Endothelial cell of umbilical vein (primary cell): ENCODE data around the gene PRIMA1. TPM values are rescaled to one million over a fixed set of nuclear protein-coding genes. Genes with fewer than 3 reads are reported as not detected.

Experiments used
- BruUV-seq: library from RNA; stranded (reverse); fragments of 400-500 nt; replicated peaks from 2 replicates; lab custom pipeline; 2021; lab: Mats Ljungman, UMichigan
- CTCF ChIA-PET: fragments of 300-600, 350-600 bp; sonication (Branson Sonifier 250); formaldehyde crosslinking; loops from one replicate; lab custom pipeline; 2021; ENCODE audit warnings: antibody characterized with exemption, inconsistent platforms; lab: Charles Lee
- POLR2A ChIA-PET: fragments of 300-600, 350-600 bp; sonication (Branson Sonifier 250); formaldehyde crosslinking; loops from one replicate; lab custom pipeline; 2021; ENCODE audit warnings: antibody characterized with exemption, inconsistent platforms; lab: Charles Lee
- DNase-seq: peaks from one replicate; pipeline ENCODE4 v3.0.0-alpha.2; 2011; ENCODE audit warnings: low read depth, low spot score
- FAIRE-seq: peaks from 2 replicates; lab custom pipeline; 2011; peaks lifted over from hg19 to GRCh38; lab: Jason Lieb, UNC
- H2AFZ ChIP-seq: 2 replicates; pipeline ENCODE4 v1.6.0; 2012; ENCODE audit warnings: low read depth, low read length, control low read depth, inconsistent platforms
- H3K27ac ChIP-seq: 2 replicates; pipeline ENCODE4 v1.5.1; 2011; ENCODE audit warnings: low read depth, mild to moderate bottlenecking, control low read depth, low read length, moderate library complexity; ENCODE audit not compliant: insufficient read depth
- H3K27me3 ChIP-seq, 2 experiments: 2 replicates each; pipeline versions ENCODE4 v1.6.0 to v1.6.1; 2011; ENCODE audit warnings: low read length in 2 of 2, mixed read lengths in 1 of 2; ENCODE audit not compliant: control insufficient read depth in 2 of 2, insufficient read depth in 2 of 2
- H3K36me3 ChIP-seq, 2 experiments: 2 replicates in 1 of 2; 3 replicates in 1 of 2; pipeline ENCODE4 v1.5.1; 2011; ENCODE audit warnings: low read length in 2 of 2, mild to moderate bottlenecking in 1 of 2, moderate library complexity in 1 of 2; ENCODE audit not compliant: control insufficient read depth in 2 of 2, insufficient read depth in 2 of 2; ENCODE audit errors: extremely low read depth in 1 of 2
- H3K4me1 ChIP-seq: 3 replicates; pipeline ENCODE4 v1.5.1; 2011; ENCODE audit warnings: mild to moderate bottlenecking, low read length; ENCODE audit not compliant: control insufficient read depth, insufficient read depth; ENCODE audit errors: extremely low read depth
- H3K4me2 ChIP-seq: 2 replicates; pipeline ENCODE4 v1.6.1; 2011; ENCODE audit warnings: low read length, control low read depth, mixed read lengths; ENCODE audit not compliant: insufficient read depth
- H3K4me3 ChIP-seq, 3 experiments: fragments of 200-600 bp in 1 of 3; sonication (generic), shearing (Covaris generic) in 1 of 3; replicated peaks in 1 of 3; 2 replicates each; pipeline ENCODE4 v1.5.1; 2011 to 2016; ENCODE audit warnings: control low read depth in 3 of 3, low read length in 3 of 3, mild to moderate bottlenecking in 2 of 3, inconsistent platforms in 1 of 3, low read depth in 1 of 3, moderate library complexity in 1 of 3; ENCODE audit not compliant: insufficient read depth in 1 of 3
- H3K79me2 ChIP-seq: 2 replicates; pipeline ENCODE4 v1.6.0; 2012; ENCODE audit warnings: low read length, inconsistent platforms; ENCODE audit not compliant: control insufficient read depth, insufficient read depth
- H3K9ac ChIP-seq: replicated peaks from 2 replicates; pipeline ENCODE3; 2011; ENCODE audit warnings: low read length, control low read depth; ENCODE audit not compliant: insufficient read depth; ENCODE audit errors: extremely low read depth
- H3K9me1 ChIP-seq: replicated peaks from 3 replicates; pipeline ENCODE4 v1.6.0; 2011; ENCODE audit warnings: mild to moderate bottlenecking, low read length; ENCODE audit not compliant: control insufficient read depth, insufficient read depth; ENCODE audit errors: extremely low read depth
- H3K9me3 ChIP-seq: replicated peaks from 2 replicates; pipeline ENCODE4 v1.5.1; 2012; ENCODE audit warnings: low read length, inconsistent platforms; ENCODE audit not compliant: control insufficient read depth, insufficient read depth
- H4K20me1 ChIP-seq: replicated peaks from 2 replicates; pipeline ENCODE3; 2011; ENCODE audit warnings: mild to moderate bottlenecking, low read length; ENCODE audit not compliant: control insufficient read depth, insufficient read depth; ENCODE audit errors: extremely low read depth
- CTCF ChIP-seq, 2 donors: IDR thresholded peaks; 1 replicate in 1 of 2; 2 replicates in 1 of 2; pipeline ENCODE4 v1.5.1; 2011; ENCODE audit warnings: low read length in 2 of 2, mild to moderate bottlenecking in 2 of 2, moderate library complexity in 2 of 2, control low read depth in 1 of 2, inconsistent platforms in 1 of 2, low read depth in 1 of 2; ENCODE audit not compliant: insufficient read depth in 1 of 2; ENCODE audit errors: extremely low read depth in 1 of 2
- EZH2 ChIP-seq: IDR thresholded peaks from 2 replicates; pipeline ENCODE4 v1.6.1; 2012; ENCODE audit warnings: borderline replicate concordance, low read depth, mild to moderate bottlenecking, moderate library complexity, low read length, inconsistent platforms; ENCODE audit not compliant: severe bottlenecking
- FOS ChIP-seq: IDR thresholded peaks from 2 replicates; pipeline ENCODE4 v1.6.1; 2011; ENCODE audit warnings: mild to moderate bottlenecking, low read length, moderate library complexity, borderline replicate concordance; ENCODE audit not compliant: insufficient read depth
- GATA2 ChIP-seq: IDR thresholded peaks from 2 replicates; pipeline ENCODE4 v1.7.0; 2011; ENCODE audit warnings: low read depth, mild to moderate bottlenecking, moderate library complexity, mixed read lengths, low read length; ENCODE audit not compliant: insufficient read length, insufficient read depth
- JUN ChIP-seq: IDR thresholded peaks from 2 replicates; pipeline ENCODE4 v1.6.1; 2011; ENCODE audit warnings: borderline replicate concordance, low read depth; ENCODE audit not compliant: insufficient read length, insufficient read depth
- MAX ChIP-seq: IDR thresholded peaks from 2 replicates; pipeline ENCODE4 v1.6.1; 2011; ENCODE audit not compliant: insufficient read depth, insufficient read length
- MYC ChIP-seq: IDR thresholded peaks from one replicate; pipeline ENCODE4 v1.6.1; 2011; ENCODE audit warnings: mild to moderate bottlenecking, low read depth, low read length
- POLR2A ChIP-seq: IDR thresholded peaks from 2 replicates; pipeline ENCODE4 v1.6.1; 2012; ENCODE audit warnings: low read depth, mild to moderate bottlenecking, control low read depth, low read length
- POLR2AphosphoS5 ChIP-seq: IDR thresholded peaks from 2 replicates; pipeline ENCODE4 v1.6.1; 2012; ENCODE audit warnings: low read depth, mild to moderate bottlenecking, control low read depth, low read length, moderate library complexity; ENCODE audit not compliant: insufficient read depth
- dilution Hi-C: fragments of 300-500 bp; cut with MboI; formaldehyde crosslinking; loops from one replicate; pipeline ENCODE4 v1.15.0; 2019; ENCODE audit warnings: low sequenced_read_pairs; ENCODE audit not compliant: extremely low pct_ligation_motif_present
- intact Hi-C: fragments of 100-400 bp; cut with micrococcal nuclease; formaldehyde crosslinking; loops from one replicate; pipeline ENCODE4 v1.10.0; 2022
- polyA plus RNA-seq, 4 experiments: library from polyadenylated mRNA; depleted of rRNA in 3 of 4; stranded (reverse) in 3 of 4; unstranded in 1 of 4; fragments of >200 nt; gene quantifications; 2 replicates each; pipeline versions ENCODE4 v1.2.1 to v1.2.3, GENCODE V29; 2011 to 2012; ENCODE audit warnings: missing spikeins in 1 of 4
- total RNA-seq: library from RNA; stranded (reverse); gene quantifications from 2 replicates; pipeline ENCODE4 v1.2.3, GENCODE V29; 2021

Gene PRIMA1
- total and polyA plus RNA-seq, 2 donors (not counting 3 experiments of a cell fraction or from before 2014, with no cell fraction given): not detected

- CTCF ChIA-PET: no interaction called here
Measured at GRCh38 chr14:93709249-93709648, 79.0 kb downstream of the PRIMA1 start.

More at GRCh38 chr14:93709249-93709648, 79.0 kb downstream of the PRIMA1 start:
- H3K27me3 ChIP-seq: no peaks in the 10 kb centered on the region
- H3K4me2 ChIP-seq: no peak overlapping the region
- no peaks in the 10 kb centered on the region for H3K4me1 ChIP-seq
- H3K9ac ChIP-seq: no peak overlapping the region
- TF ChIP-seq JUN: no peak
- TF ChIP-seq MAX: no peak
- no peak for TF ChIP-seq MYC
- no peak for TF ChIP-seq GATA2
- TF ChIP-seq CTCF (IDR thresholded peaks at IDR 0.05; ENCODE audit: extremely low read depth in 1 of 2, insufficient read depth in 1 of 2, low read depth in 1 of 2, low read length in 2 of 2): no peak
- no peak for TF ChIP-seq POLR2A
- TF ChIP-seq EZH2: no peak
- no peak for TF ChIP-seq POLR2AphosphoS5
- no peak for TF ChIP-seq FOS
- H3K9me3 ChIP-seq: peaks cover 2% of the 10 kb centered on the region
- no peaks in the 10 kb centered on the region for H3K79me2 ChIP-seq
- no TSS peak for BruUV-seq
- intact Hi-C loops: no loop called here
- no peaks in the 10 kb centered on the region for H3K36me3 ChIP-seq
- no peak overlapping the region for H2AFZ ChIP-seq
- FAIRE-seq: no peak
- H3K27ac ChIP-seq: no peak overlapping the region
- no peaks in the 10 kb centered on the region for H4K20me1 ChIP-seq
- no peak overlapping the region for H3K4me3 ChIP-seq
- DNase-seq: no peak
- dilution Hi-C loops: no loop called here
- POLR2A ChIA-PET: no interaction called here
- H3K9me1 ChIP-seq: no peaks in the 10 kb centered on the region
